Measurements from ENCODE around the gene NDUFC2. TPM values are rescaled to one million over a fixed set of nuclear protein-coding genes. Genes with fewer than 3 reads are reported as not detected.

The NDUFC2 gene
- total and polyA plus RNA-seq, 11 donors, result 164 to 351 (median 258) TPM

- H3K27me3 ChIP-seq, result no peaks in the 10 kb centered on the region
- peaks cover 0 to 69% (median 53%) of the 10 kb centered on the region in 9 donors for H3K36me3 ChIP-seq
- no peaks in the 10 kb centered on the region for H3K9me3 ChIP-seq
- WGBS, 4 donors, result 61 to 98% (median 91%) methylated on average over 2 of the region's 2 CpGs
- intact Hi-C loops (cut with DNase I), result no loop called here
- DNase-seq (no peak), ATAC-seq (no peak)
- H3K4me1 ChIP-seq, result no peaks in the 10 kb centered on the region
- no peak overlapping the region for H3K4me3 ChIP-seq
- no peak for TF ChIP-seq POLR2A (IDR thresholded peaks at IDR 0.05)
- TF ChIP-seq CTCF (IDR thresholded peaks at IDR 0.05), result no peak
- H3K27ac ChIP-seq, result no peak overlapping the region
Observed at GRCh38 chr11:78111298-78111697, 31.6 kb upstream of the NDUFC2 start.

- H3K9me3 ChIP-seq, result no peaks in the 10 kb centered on the region
- intact Hi-C loops (cut with DNase I), result no loop called here
- TF ChIP-seq POLR2A (IDR thresholded peaks at IDR 0.05) (no peak), CTCF (IDR thresholded peaks at IDR 0.05) (no peak)
- H3K36me3 ChIP-seq, result peaks cover 0 to 73% (median 55%) of the 10 kb centered on the region in 9 donors
- H3K4me3 ChIP-seq, result no peak overlapping the region
- no peak overlapping the region for H3K27ac ChIP-seq
- WGBS, 4 donors, result 83 to 98% (median 90%) methylated on average over 2 of the region's 2 CpGs
- H3K27me3 ChIP-seq, result no peaks in the 10 kb centered on the region
- ATAC-seq, result no peak
- no peak for DNase-seq
- H3K4me1 ChIP-seq, result no peaks in the 10 kb centered on the region
Observed at GRCh38 chr11:78110830-78111229, 31.2 kb upstream of the NDUFC2 start.

- intact Hi-C loops (cut with DNase I), result no loop called here
- no peaks in the 10 kb centered on the region for H3K9me3 ChIP-seq
- DNase-seq, result no peak
- H3K27me3 ChIP-seq, result no peaks in the 10 kb centered on the region
- no peak overlapping the region for H3K4me3 ChIP-seq
- H3K4me1 ChIP-seq, result no peaks in the 10 kb centered on the region
- no peak for ATAC-seq
- TF ChIP-seq CTCF (IDR thresholded peaks at IDR 0.05), result no peak
- H3K36me3 ChIP-seq, result peaks cover 0 to 73% (median 59%) of the 10 kb centered on the region in 9 donors
- H3K27ac ChIP-seq, result no peak overlapping the region
- WGBS, 4 donors, result 88 to 93% (median 91%) methylated on average over 5 of the region's 5 CpGs
Observed at GRCh38 chr11:78110351-78110750, 30.7 kb upstream of the NDUFC2 start.

GRCh38 chr11:78109081-78110015 is 29.7 kb upstream of the NDUFC2 start:
- no peaks in the 10 kb centered on the region for H3K27me3 ChIP-seq
- no peak overlapping the region for H3K4me3 ChIP-seq
- no peaks in the 10 kb centered on the region for H3K9me3 ChIP-seq
- peaks cover 0 to 73% (median 58%) of the 10 kb centered on the region in 9 donors for H3K36me3 ChIP-seq
- TF ChIP-seq POLR2A (IDR thresholded peaks at IDR 0.05), result no peak
- no peak for TF ChIP-seq CTCF (IDR thresholded peaks at IDR 0.05)
- DNase-seq, result no peak
- H3K27ac ChIP-seq, result no peak overlapping the region
- H3K4me1 ChIP-seq, result no peaks in the 10 kb centered on the region
- intact Hi-C loops (cut with DNase I), result no loop called here
- 70 to 77% (median 74%) methylated on average over 3 of the region's 3 CpGs for WGBS, 4 donors
- no peak for ATAC-seq
